GM21390 (cell line): ENCODE results near the gene ERICH6B.

ENCODE experiments used
- ATAC-seq: cut with Tn5 transposase; IDR thresholded peaks from one replicate; pipeline ENCODE4 v1.9.1; 2021; ENCODE audit not compliant: unreplicated experiment

Gene ERICH6B

GRCh38 chr13:45545686-45546409, 69.7 kb downstream of the ERICH6B start:
- no peak for ATAC-seq

- no peak for ATAC-seq
These were observed 71.0 kb downstream of the ERICH6B start for GRCh38 chr13:45544520-45544919.

- no peak for ATAC-seq
These were observed 72.7 kb downstream of the ERICH6B start for GRCh38 chr13:45542878-45543277.

- no peak for ATAC-seq
These were observed 73.1 kb downstream of the ERICH6B start for GRCh38 chr13:45542391-45542790.

GRCh38 chr13:45541806-45542205, 73.7 kb downstream of the ERICH6B start:
- no peak for ATAC-seq

GRCh38 chr13:45540864-45541263, 74.7 kb downstream of the ERICH6B start:
- no peak for ATAC-seq

- ATAC-seq: no peak
These were observed 75.3 kb downstream of the ERICH6B start for GRCh38 chr13:45540195-45540594.

- ATAC-seq: no peak
These were observed 77.2 kb downstream of the ERICH6B start for GRCh38 chr13:45538382-45538781.

GRCh38 chr13:45537516-45537915, 78.0 kb downstream of the ERICH6B start:
- no peak for ATAC-seq

GRCh38 chr13:45536224-45536623, 79.3 kb downstream of the ERICH6B start:
- no peak for ATAC-seq

GRCh38 chr13:45534604-45535003, 80.9 kb downstream of the ERICH6B start:
- no peak for ATAC-seq

- ATAC-seq: no peak
These were observed 85.8 kb downstream of the ERICH6B start for GRCh38 chr13:45529758-45530157.

- no peak for ATAC-seq
These were observed 87.7 kb downstream of the ERICH6B start for GRCh38 chr13:45527699-45528462.

- ATAC-seq: no peak
These were observed 93.0 kb downstream of the ERICH6B start for GRCh38 chr13:45522571-45522970.

- ATAC-seq: no peak
These were observed 94.2 kb downstream of the ERICH6B start for GRCh38 chr13:45521297-45521696.

- no peak for ATAC-seq
These were observed 96.0 kb downstream of the ERICH6B start for GRCh38 chr13:45519493-45519892.

- no peak for ATAC-seq
These were observed 96.9 kb downstream of the ERICH6B start for GRCh38 chr13:45518525-45519245.

GRCh38 chr13:45516757-45517156, 98.8 kb downstream of the ERICH6B start:
- no peak for ATAC-seq

GRCh38 chr13:45512098-45512496, 103.4 kb downstream of the ERICH6B start:
- no peak for ATAC-seq

- no peak for ATAC-seq
These were observed 104.0 kb downstream of the ERICH6B start for GRCh38 chr13:45511310-45512097.

GRCh38 chr13:45510672-45511071, 104.9 kb downstream of the ERICH6B start:
- no peak for ATAC-seq
